Stimulated activated CD4-positive, alpha-beta T cell treated with anti-CD3 and anti-CD28 coated beads, Interleukin-4, amount 100 ng/mL, for 48 hours (primary cell): ENCODE results near the gene LPAR2.
"Not testable (repeated sequence)": the region's sequence is repeated elsewhere in the genome, so short reads cannot be mapped to it uniquely, and the experiment has no call there.

Experiments used
- DNase-seq, 2 donors: peaks; one replicate each; pipeline ENCODE4 v3.0.0-alpha.2; 2020; ENCODE audit warnings: low read depth in 2 of 2

The LPAR2 gene

DNA sequence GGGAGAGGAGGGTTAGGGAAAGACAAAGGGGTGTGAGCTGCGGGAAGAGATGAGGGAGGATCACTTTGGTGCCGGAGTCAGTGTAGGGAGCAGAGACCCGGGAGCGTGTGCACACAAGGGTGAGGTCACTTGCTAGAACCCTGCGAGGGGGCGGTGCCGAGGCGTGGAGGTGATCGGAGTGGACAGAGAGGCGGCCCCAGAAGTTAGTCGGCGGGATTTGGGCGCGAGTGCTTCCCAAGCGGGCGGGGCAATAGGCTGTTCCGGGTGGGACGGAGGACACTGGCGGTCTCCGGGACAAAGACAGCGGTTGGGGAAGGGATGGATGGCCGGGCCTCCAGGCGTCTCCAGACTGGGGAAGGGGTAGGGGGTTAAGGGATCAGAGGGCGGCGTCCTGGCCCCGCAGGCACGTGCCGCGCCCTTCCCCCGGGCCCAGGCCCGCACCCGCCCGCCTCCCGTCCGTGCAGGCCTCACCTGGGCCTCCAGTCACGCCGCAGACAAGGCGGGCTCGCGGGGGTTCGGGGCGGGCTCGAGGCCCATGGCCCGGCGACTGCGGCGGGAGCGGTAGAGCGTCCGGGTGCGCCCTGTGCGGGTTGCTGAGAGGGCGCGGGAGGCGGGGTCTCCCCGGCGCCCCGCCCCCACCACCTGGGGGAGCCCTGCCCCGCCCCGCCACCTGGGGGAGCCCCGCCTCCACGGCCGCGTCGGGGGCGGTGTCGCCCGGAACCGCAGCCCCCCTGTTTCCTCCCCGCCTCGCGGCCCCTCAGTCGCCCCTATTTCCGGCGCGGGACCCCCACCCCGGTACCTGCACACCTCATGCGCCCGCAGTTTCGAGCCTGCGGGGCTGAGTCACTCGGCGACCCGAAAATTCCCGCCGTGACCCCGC, at the start of gene LPAR2:
LPAR2 (minus strand) TSS at position 600 of the 880 bp plus-strand sequence. CDS start 945 bp downstream, outside the sequence.
- peak; percentile 44 to 54 for DNase-seq

DNA sequence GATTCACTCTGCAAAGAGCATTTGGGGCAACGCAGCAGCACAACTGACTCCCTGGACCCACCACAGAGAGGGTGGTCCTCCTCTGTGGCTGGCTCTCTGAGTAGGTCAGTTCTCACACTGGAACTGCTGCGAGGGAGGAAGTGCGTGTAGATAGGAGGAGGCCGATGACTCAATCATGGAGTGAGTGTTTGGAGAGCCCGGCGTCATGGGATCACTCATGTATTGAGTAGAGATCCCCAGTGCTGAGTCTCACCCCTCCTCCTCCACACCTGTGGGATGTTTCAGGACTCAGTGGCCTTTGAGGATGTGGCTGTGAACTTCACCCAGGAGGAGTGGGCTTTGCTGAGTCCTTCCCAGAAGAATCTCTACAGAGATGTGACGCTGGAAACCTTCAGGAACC, 49.6 kb upstream of the LPAR2 start:
- no peak for DNase-seq

- no peak for DNase-seq
Measured at GRCh38 chr19:19674315-19674714, 46.3 kb upstream of the LPAR2 start.

GRCh38 chr19:19672816-19673215, 44.8 kb upstream of the LPAR2 start:
- no peak for DNase-seq

DNA sequence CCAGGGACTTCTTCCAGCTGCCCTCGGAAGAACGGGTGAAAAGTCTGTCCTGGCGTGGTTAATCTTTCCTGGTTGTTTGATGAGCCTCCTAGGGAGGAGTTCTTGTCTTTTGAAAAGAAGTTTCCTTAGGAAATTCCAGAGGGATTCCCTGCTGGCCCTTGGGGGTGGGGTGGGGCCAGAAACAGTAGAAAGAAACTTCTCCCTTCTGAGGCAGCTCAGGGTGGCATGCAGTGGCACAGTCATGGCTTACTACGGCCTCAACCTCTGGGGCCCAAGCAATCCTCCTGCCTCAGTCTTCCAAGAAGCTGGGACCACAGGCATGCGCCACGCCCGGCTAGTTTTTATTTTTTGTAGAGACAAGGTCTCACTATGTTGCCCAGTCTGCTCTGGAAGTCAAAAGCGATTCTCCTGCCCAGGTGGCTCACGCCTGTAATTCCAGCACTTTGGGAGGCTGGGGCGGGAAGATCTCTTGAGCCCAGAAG, 42.1 kb upstream of the LPAR2 start:
- no peak for DNase-seq

- DNase-seq, result peak; percentile 94 to 95
Measured at GRCh38 chr19:19668230-19669012, 40.4 kb upstream of the LPAR2 start, which contains the start of gene ZNF101. Gene ZNF101 (plus strand): TSS chr19:19668839. CDS start chr19:19668964, 125 bp downstream.

DNA sequence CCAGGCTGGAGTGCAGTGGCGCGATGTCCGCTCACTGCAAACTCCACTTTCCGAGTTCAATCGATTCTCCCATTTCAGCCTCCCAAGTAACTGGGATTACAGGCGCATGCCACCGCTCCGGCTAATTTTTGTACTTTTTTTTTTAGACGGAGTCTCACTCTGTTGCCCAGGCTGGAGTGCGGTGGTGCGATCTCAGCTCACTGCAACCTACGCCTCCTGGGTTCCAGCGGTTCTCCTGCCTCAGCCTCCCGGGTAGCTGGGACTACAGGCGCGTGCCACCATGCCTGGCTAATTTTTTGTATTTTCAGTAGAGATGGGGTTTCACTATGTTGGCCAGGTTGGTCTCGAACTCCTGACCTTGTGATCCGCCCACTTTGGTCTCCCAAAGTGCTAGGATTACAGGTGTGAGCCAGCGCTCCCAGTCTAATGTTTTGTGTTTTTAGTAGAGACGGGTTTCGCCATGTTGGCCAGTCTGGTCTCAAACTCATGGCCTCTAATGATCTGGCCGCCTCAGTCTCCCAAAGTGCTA, 37.5 kb upstream of the LPAR2 start:
- DNase-seq, result not testable (repeated sequence)

DNA sequence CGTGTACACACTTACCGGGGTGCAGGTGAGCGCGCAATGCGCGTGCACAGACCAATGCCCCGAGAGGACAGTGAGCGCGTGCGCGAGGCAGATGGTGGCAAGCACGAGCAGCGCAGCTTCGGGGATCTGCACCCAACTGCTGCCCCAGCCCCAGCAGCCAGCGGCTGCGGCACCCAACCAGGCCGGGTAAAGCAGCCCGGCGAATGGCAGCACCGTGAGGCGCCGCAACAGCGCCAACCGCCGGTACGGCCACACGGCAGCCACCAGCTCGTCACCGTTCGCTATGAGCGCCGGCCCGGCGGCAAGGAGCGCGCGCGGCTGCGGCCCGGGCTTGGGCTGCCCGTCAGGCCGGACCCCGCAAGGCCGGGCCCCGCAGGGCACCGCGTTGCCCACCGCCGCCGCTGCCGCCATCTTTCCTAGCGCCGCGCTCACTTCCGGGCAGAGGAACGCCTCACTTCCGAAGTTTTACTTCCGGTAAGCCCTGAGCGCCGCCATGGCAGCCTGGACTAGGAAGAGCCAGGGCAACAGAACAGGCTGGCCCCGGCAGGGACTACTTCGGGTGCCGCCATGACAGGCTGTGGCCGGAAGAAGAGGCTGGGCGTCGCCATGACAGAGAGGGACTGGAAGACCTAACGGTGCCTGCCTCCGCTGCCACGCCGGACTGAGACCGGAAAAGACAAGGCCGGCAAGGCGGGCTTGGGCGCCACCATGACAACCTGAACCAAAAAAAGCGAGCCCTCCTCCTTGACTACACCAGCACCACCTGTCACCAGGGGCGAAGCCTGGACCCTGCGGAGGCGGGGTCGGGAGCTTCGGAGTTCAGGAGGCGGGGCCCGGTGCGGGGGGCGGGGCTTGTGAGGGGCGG, 35.5 kb upstream of the LPAR2 start, which contains the start of gene ATP13A1:
ATP13A1 (minus strand) TSS at position 421 of the 865 bp plus-strand sequence; CDS start at position 411, 10 bp downstream.
- DNase-seq, result peak; percentile 88 to 89

- DNase-seq, result no peak
Measured at GRCh38 chr19:19662871-19663255, 34.8 kb upstream of the LPAR2 start.

GRCh38 chr19:19662344-19662743, 34.3 kb upstream of the LPAR2 start:
- DNase-seq, result no peak

DNA sequence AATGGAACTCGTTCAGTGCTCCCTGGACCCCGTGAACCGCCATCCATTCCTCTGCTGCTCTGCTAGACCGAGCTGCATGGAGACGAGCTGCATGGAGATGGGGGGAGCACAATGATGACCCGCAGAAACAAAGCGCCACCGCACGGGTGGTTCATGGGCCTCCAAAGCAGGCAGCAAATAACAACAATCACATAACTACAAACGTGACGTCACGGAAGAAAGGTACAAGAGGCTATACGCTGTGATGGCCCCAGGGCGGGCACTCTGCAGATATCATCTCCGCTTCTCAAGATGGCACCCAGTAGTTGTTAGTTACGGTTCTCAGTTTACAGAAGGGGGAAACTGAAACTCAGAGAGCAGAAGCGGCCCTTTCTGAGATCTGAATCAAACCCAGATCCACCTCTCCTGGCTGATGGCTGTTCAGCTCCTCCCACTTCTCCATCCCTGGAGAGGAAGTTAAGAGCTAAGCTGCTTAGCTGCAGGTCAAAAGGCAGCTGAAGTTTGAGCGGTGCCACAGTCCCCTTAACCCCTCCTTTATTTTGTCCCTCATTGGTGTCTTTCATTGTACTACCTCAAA, 33.7 kb upstream of the LPAR2 start:
- DNase-seq, result peak; percentile 16 to 35

GRCh38 chr19:19661141-19661674, 33.2 kb upstream of the LPAR2 start:
- DNase-seq, result no peak

- DNase-seq, result no peak
Measured at GRCh38 chr19:19659646-19660245, 31.7 kb upstream of the LPAR2 start.

DNA sequence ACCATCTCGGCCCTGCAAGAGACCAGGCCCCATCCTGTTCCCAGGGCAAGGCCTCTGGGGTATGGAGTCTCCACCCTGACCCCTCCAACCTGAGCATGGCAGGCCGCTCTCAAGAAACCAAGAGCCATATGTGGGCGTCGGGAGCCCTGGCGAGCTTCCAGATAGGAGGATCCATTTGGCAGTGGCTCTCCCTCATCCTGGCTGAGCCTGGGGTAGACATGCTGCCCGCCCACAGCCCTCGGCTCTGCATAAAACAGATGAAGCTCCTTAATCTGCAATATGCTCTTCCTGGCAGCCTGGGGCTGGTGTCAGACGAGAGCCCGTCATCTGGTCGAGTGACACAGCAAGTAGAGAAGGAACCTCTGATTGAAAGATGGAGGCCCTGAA, 29.4 kb upstream of the LPAR2 start:
- DNase-seq, result no peak

GRCh38 chr19:19656451-19657396, 28.7 kb upstream of the LPAR2 start:
- no peak for DNase-seq

DNA sequence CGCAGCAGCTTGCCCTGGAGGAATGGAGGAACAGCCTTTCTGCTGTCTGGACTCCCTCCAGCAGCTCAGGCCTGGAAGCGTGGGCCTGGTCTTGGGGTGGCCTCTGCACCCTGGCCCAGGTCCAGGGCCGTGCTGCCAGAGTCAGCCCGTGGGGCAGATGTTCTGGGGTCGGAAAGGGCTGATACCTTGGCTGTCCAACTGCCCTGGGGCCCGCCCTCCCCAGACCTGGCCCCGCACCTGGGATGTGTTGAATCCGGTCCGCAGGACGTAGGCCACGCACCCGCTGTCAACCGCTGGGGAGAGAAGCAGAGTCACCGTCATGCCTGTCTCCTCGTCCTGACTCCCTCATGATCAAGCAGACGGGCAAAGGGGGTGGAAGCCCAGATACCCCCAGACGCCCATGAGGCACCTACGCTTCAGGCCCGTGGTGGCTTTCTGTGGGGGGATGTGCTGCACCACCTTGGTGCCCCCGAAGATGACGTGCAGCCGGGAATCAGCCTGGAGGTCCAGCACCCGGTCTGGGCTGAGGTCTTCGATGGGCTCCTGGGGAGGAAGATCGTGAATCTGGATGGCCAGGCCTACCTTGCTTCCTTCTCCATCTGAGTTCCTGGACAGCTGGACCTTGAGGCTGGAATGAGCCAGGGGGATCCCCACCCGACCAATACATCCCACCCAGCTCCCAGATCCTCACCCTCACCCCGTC, 27.8 kb upstream of the LPAR2 start:
- no peak for DNase-seq

DNA sequence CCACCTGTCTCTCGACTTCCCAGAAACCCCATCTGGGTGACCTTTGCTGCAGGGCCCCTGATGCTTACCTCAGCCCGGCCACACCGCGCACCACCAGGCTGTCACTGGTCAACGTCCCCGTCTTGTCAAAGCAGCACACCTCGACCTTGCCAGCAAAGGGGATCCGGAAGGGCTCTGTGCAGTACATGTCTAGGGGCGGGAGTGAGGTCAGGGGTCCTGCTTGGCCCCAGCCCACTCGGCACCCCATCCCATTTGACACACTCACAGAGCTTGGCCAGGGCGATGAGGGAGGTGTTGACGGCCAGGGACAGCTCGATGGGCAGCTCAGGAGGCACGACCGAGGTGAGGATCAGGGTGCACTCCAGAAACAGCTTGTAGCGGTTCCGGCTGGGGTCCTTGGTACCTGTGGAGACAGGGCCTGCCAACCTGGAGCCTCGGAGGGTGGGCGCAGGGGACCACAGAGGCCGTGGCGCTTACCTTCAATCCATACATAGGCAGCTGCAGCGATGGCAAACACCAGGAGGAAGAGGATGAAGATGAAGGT, 27.1 kb upstream of the LPAR2 start:
- DNase-seq, result no peak

- DNase-seq, result no peak
Measured at GRCh38 chr19:19654441-19654840, 26.4 kb upstream of the LPAR2 start.
